ENCODE measurements around the gene DENND4C.

The DENND4C gene

DNA sequence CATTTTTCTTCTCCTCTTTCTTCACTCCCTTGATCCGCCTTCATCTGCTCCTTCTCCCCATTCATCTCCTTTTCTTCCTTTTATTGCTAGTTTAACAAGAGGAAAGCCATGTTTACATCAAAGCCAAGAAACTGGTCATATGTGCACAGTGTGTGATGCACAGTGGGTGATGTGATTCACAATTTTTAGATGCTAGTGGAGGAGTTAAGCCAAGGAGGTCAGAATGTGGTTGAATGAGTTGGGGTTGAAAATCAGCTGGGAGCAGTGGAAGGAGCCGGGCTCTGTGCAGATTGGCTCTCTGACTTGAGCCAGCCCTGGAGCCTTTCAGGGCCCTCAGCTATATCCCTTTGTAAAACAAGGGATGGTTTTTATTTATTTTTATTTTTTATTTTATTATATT lies 185.7 kb downstream of the DENND4C start:
- no peak for DNase-seq

GRCh38 chr9:19420877-19421276 lies 190.4 kb downstream of the DENND4C start:
- DNase-seq: no peak

Measured in activated CD4-positive, alpha-beta T cell treated with anti-CD3 and anti-CD28 coated beads, Interleukin-10, Interleukin-2, amounts not matched to agents 100 ng/mL and 50 ng/mL, durations not matched to agents 16 hours and 8 hours (primary cell).